ENCODE measurements around the gene PRDM16. TPM values are rescaled to one million over a fixed set of nuclear protein-coding genes. Genes with fewer than 3 reads are reported as not detected.
A peak's percentile ranks its signal among the peaks of the same experiment; 100 is the strongest.

Gene PRDM16
- total RNA-seq, 1 experiment from 2014 or later: 5.3 TPM

DNA sequence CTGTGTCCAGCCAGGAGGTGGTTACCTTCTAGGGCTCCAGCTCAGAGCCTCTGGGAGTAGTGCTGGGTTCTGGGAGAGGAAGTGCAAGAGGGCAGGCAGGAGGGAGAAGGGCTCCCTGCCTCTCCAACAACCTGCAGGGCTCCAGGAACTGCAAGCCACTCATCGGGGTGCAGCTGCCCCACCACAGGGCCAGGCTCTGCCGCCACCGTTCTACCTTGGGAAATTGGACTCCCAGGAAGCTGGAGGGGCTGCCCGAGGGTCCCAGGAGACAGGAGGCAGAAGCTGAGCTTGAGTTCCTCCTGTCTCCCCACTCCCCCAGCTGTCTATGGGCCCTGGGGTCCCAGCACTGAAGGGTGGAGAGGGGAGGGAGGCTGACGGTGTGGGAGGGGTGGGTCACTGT lies 7.4 kb upstream of the PRDM16 start:
- Mint-ChIP-seq H3K9me3 (ENCODE audit: unreplicated experiment) (no peaks in the 10 kb centered on the region), H3K27ac (ENCODE audit: unreplicated experiment) (no peak overlapping the region), H3K4me3 (ENCODE audit: unreplicated experiment) (no peak overlapping the region), H3K27me3 (ENCODE audit: insufficient read depth, unreplicated experiment) (peaks cover 10% of the 10 kb centered on the region), H3K36me3 (ENCODE audit: insufficient read depth, unreplicated experiment) (no peaks in the 10 kb centered on the region), H3K4me1 (ENCODE audit: low read depth, unreplicated experiment) (no peaks in the 10 kb centered on the region)
- ChIA-PET CTCF (interaction anchor here (1.2 kb wide), 1 partner anchor 39 kb away, joined by 4 read pairs; no protein-coding TSS in a partner anchor), POLR2A (no interaction called here)
- BruUV-seq (replicated peaks): no TSS peak
- Histone ChIP-seq H3K27me3 (replicated peaks; ENCODE audit: control insufficient read depth, insufficient read depth, low read length) (no peaks in the 10 kb centered on the region), H3K4me1 (no peaks in the 10 kb centered on the region), H3K9me3 (no peaks in the 10 kb centered on the region), H3K36me3 (ENCODE audit: control insufficient read depth, insufficient read depth, low read length) (no peaks in the 10 kb centered on the region), H3K4me3 (ENCODE audit: low read depth, low read length) (no peak overlapping the region)
- intact Hi-C loops (cut with micrococcal nuclease; ENCODE audit: unreplicated experiment): no loop called here
- TF ChIP-seq CTCF (IDR thresholded peaks at IDR 0.05; ENCODE audit: insufficient read depth in 1 of 2, low read depth in 1 of 2, low read length in 1 of 2, severe bottlenecking in 1 of 2, unreplicated experiment in 1 of 2): no peak
- peak in 1 of 2 experiments; percentile 18 for DNase-seq

GRCh38 chr1:3061981-3062615 lies 6.9 kb upstream of the PRDM16 start:
- no peak overlapping the region for H3K4me3 Mint-ChIP-seq (ENCODE audit: unreplicated experiment)
- POLR2A ChIA-PET: no interaction called here

More at GRCh38 chr1:3061981-3062615, 6.9 kb upstream of the PRDM16 start:
- Histone ChIP-seq H3K36me3 (ENCODE audit: control insufficient read depth, insufficient read depth, low read length) (no peaks in the 10 kb centered on the region), H3K4me3 (ENCODE audit: low read depth, low read length) (no peak overlapping the region), H3K27me3 (replicated peaks; ENCODE audit: control insufficient read depth, insufficient read depth, low read length) (no peaks in the 10 kb centered on the region), H3K9me3 (no peaks in the 10 kb centered on the region), H3K4me1 (no peaks in the 10 kb centered on the region)
- Mint-ChIP-seq H3K4me1 (ENCODE audit: low read depth, unreplicated experiment) (no peaks in the 10 kb centered on the region), H3K27me3 (ENCODE audit: insufficient read depth, unreplicated experiment) (peaks cover 10% of the 10 kb centered on the region), H3K36me3 (ENCODE audit: insufficient read depth, unreplicated experiment) (no peaks in the 10 kb centered on the region), H3K9me3 (ENCODE audit: unreplicated experiment) (no peaks in the 10 kb centered on the region), H3K27ac (ENCODE audit: unreplicated experiment) (no peak overlapping the region)
- no peak for TF ChIP-seq CTCF (IDR thresholded peaks at IDR 0.05; ENCODE audit: insufficient read depth in 1 of 2, low read depth in 1 of 2, low read length in 1 of 2, severe bottlenecking in 1 of 2, unreplicated experiment in 1 of 2)
- CTCF ChIA-PET: interaction anchor here (1.2 kb wide), 1 partner anchor 38 kb away, joined by 4 read pairs; no protein-coding TSS in a partner anchor
- BruUV-seq (replicated peaks): no TSS peak
- intact Hi-C loops (cut with micrococcal nuclease; ENCODE audit: unreplicated experiment): no loop called here
- peak in 1 of 2 experiments; percentile 32 for DNase-seq
